SK-N-SH (cell line): ENCODE measurements around the gene EEF1G. TPM values are rescaled to one million over a fixed set of nuclear protein-coding genes. Genes with fewer than 3 reads are reported as not detected.

Source experiments
- CTCF ChIA-PET: fragments of 300-600, 350-600 bp; formaldehyde crosslinking; extraction: SDS; loops from one replicate; lab custom pipeline; 2021; lab: Yijun Ruan, JAX
- POLR2A ChIA-PET: fragments of 350-600 bp; sonication (Branson Sonifier 250); formaldehyde crosslinking; extraction: SDS; loops from one replicate; lab custom pipeline; 2020; ENCODE audit warnings: antibody characterized with exemption, inconsistent platforms; lab: Yijun Ruan, JAX
- DNase-seq: peaks from one replicate; pipeline ENCODE4 v3.0.0; 2012
- H2AFZ ChIP-seq: fragments of 200-600 bp; sonication (generic); 2 replicates; pipeline ENCODE4 v1.8.1; 2016; ENCODE audit warnings: antibody characterized with exemption, mild to moderate bottlenecking, low read depth
- H3F3A ChIP-seq: fragments of 200-600 bp; sonication (generic); replicated peaks from 2 replicates; pipeline ENCODE3; 2016; ENCODE audit warnings: antibody characterized with exemption, mild to moderate bottlenecking; ENCODE audit not compliant: insufficient read depth
- H3K27ac ChIP-seq, 2 experiments: fragments of 200-500 bp in 1 of 2; fragments of 200-600 bp in 1 of 2; sonication (Bioruptor generic) in 1 of 2; sonication (generic), shearing (Covaris generic) in 1 of 2; 2 replicates each; pipeline versions ENCODE4 v1.5.1 to v1.6.1; 2014 to 2016; ENCODE audit warnings: low read depth in 2 of 2, inconsistent platforms in 1 of 2, low read length in 1 of 2, mild to moderate bottlenecking in 1 of 2, mixed read lengths in 1 of 2
- H3K27me3 ChIP-seq: fragments of 200-600 bp; sonication (generic), shearing (Covaris generic); 2 replicates; pipeline ENCODE4 v1.6.1; 2016; ENCODE audit warnings: mixed run types; ENCODE audit not compliant: insufficient read depth
- H3K36me3 ChIP-seq, 2 experiments: fragments of 200-500 bp in 1 of 2; fragments of 200-600 bp in 1 of 2; sonication (Bioruptor generic) in 1 of 2; sonication (generic) in 1 of 2; replicated peaks in 1 of 2; 2 replicates each; pipeline versions ENCODE3 to v1.5.1; 2014 to 2016; ENCODE audit warnings: low read length in 1 of 2, mild to moderate bottlenecking in 1 of 2; ENCODE audit not compliant: insufficient read depth in 2 of 2, control insufficient read depth in 1 of 2
- H3K4me1 ChIP-seq, 2 experiments: fragments of 200-500 bp in 1 of 2; fragments of 200-600 bp in 1 of 2; sonication (Bioruptor generic) in 1 of 2; sonication (generic), shearing (Covaris generic) in 1 of 2; 2 replicates each; pipeline versions ENCODE4 v1.5.1 to v1.6.1; 2014 to 2016; ENCODE audit warnings: low read depth in 1 of 2, low read length in 1 of 2, mixed run types in 1 of 2; ENCODE audit not compliant: insufficient read depth in 2 of 2, control insufficient read depth in 1 of 2
- H3K4me2 ChIP-seq: fragments of 200-600 bp; sonication (generic), shearing (Covaris generic); 2 replicates; pipeline ENCODE4 v1.6.1; 2017; ENCODE audit warnings: mixed run types
- H3K4me3 ChIP-seq, 2 experiments: fragments of 200-500 bp in 1 of 2; fragments of 200-600 bp in 1 of 2; sonication (Bioruptor generic) in 1 of 2; sonication (generic), shearing (Covaris generic) in 1 of 2; 2 replicates each; pipeline versions ENCODE4 v1.5.1 to v1.8.1; 2014 to 2016; ENCODE audit warnings: low read depth in 2 of 2, inconsistent platforms in 1 of 2, low read length in 1 of 2, mild to moderate bottlenecking in 1 of 2, mixed read lengths in 1 of 2, moderate library complexity in 1 of 2
- H3K79me2 ChIP-seq: fragments of 200-600 bp; sonication (generic); 2 replicates; pipeline ENCODE4 v1.8.1; 2017; ENCODE audit warnings: mild to moderate bottlenecking; ENCODE audit not compliant: insufficient read depth
- H3K9ac ChIP-seq: fragments of 200-600 bp; sonication (generic); 2 replicates; pipeline ENCODE4 v1.6.1; 2017; ENCODE audit warnings: mixed run types
- H3K9me2 ChIP-seq: fragments of 200-600 bp; sonication (generic); 2 replicates; pipeline ENCODE4 v1.6.1; 2017; ENCODE audit warnings: mixed run types
- H3K9me3 ChIP-seq: fragments of 200-600 bp; sonication (generic); 2 replicates; pipeline ENCODE4 v1.6.1; 2017; ENCODE audit warnings: mixed run types, mild to moderate bottlenecking, moderate library complexity
- H4K20me1 ChIP-seq: fragments of 200-600 bp; sonication (generic); 2 replicates; pipeline ENCODE4 v1.6.1; 2017; ENCODE audit warnings: mild to moderate bottlenecking, mixed run types; ENCODE audit not compliant: insufficient read depth
- CHD2 ChIP-seq: fragments of 150-350 bp; IDR thresholded peaks from 2 replicates; pipeline ENCODE4 v1.6.1; 2018; ENCODE audit warnings: low read length; ENCODE audit not compliant: partially characterized antibody
- ELF1 ChIP-seq: IDR thresholded peaks from 2 replicates; pipeline ENCODE4 v1.4.0; 2012
- EZH2phosphoT487 ChIP-seq: fragments of 200-600 bp; sonication (generic); IDR thresholded peaks from 2 replicates; pipeline ENCODE4 v1.6.1; 2017; ENCODE audit warnings: low read depth, mixed run types, mild to moderate bottlenecking, antibody characterized with exemption, moderate library complexity, borderline replicate concordance
- FOSL2 ChIP-seq: IDR thresholded peaks from 2 replicates; pipeline ENCODE4 v1.4.0; 2012; ENCODE audit warnings: low read depth, mild to moderate bottlenecking, moderate library complexity, borderline replicate concordance
- FOXJ3 ChIP-seq: sonication (generic); formaldehyde crosslinking; IDR thresholded peaks from 2 replicates; pipeline ENCODE4 v1.5.1; 2020; ENCODE audit warnings: mild to moderate bottlenecking, missing genetic modification reagents
- FOXM1 ChIP-seq: IDR thresholded peaks from 2 replicates; pipeline ENCODE4 v1.4.0; 2012; ENCODE audit warnings: low read depth, mild to moderate bottlenecking
- GABPA ChIP-seq: IDR thresholded peaks from 2 replicates; pipeline ENCODE4 v1.4.0; 2012; ENCODE audit warnings: low read depth, mild to moderate bottlenecking
- GATA2 ChIP-seq: sonication (generic); formaldehyde crosslinking; IDR thresholded peaks from 2 replicates; pipeline ENCODE4 v1.5.0; 2020; ENCODE audit warnings: mild to moderate bottlenecking, missing genetic modification reagents
- IRF3 ChIP-seq: fragments of 150-350 bp; IDR thresholded peaks from 2 replicates; pipeline ENCODE4 v1.6.1; 2016; ENCODE audit warnings: mild to moderate bottlenecking, low read depth, low read length
- MAX ChIP-seq: IDR thresholded peaks from 2 replicates; pipeline ENCODE4 v1.4.0; 2012; ENCODE audit warnings: low read depth
- MEF2A ChIP-seq: IDR thresholded peaks from 2 replicates; pipeline ENCODE4 v1.4.0; 2012; ENCODE audit warnings: low read depth, borderline replicate concordance
- MXI1 ChIP-seq: IDR thresholded peaks from 2 replicates; pipeline ENCODE4 v1.6.1; 2012; ENCODE audit warnings: mild to moderate bottlenecking, low read depth, low read length, improper control_type of control experiment
- NFIC ChIP-seq: IDR thresholded peaks from 2 replicates; pipeline ENCODE4 v1.4.0; 2012; ENCODE audit warnings: borderline replicate concordance
- RAD21 ChIP-seq: IDR thresholded peaks from 2 replicates; pipeline ENCODE4 v1.6.1; 2012; ENCODE audit warnings: mild to moderate bottlenecking, low read length
- REST ChIP-seq: IDR thresholded peaks from 2 replicates; pipeline ENCODE4 v1.6.1; 2012; ENCODE audit warnings: mild to moderate bottlenecking, low read depth, low read length, moderate library complexity
- RXRA ChIP-seq: IDR thresholded peaks from 2 replicates; pipeline ENCODE4 v1.4.0; 2012; ENCODE audit warnings: low read depth, mild to moderate bottlenecking, borderline replicate concordance
- SIN3A ChIP-seq: IDR thresholded peaks from 2 replicates; pipeline ENCODE4 v1.6.1; 2012; ENCODE audit warnings: low read depth, mild to moderate bottlenecking, low read length, moderate library complexity, borderline replicate concordance
- SMC3 ChIP-seq: IDR thresholded peaks from 2 replicates; pipeline ENCODE4 v1.6.1; 2012; ENCODE audit warnings: low read depth, low read length, improper control_type of control experiment
- TEAD4 ChIP-seq: IDR thresholded peaks from 2 replicates; pipeline ENCODE4 v1.4.0; 2012; ENCODE audit warnings: mild to moderate bottlenecking, borderline replicate concordance; ENCODE audit not compliant: insufficient read depth
- USF1 ChIP-seq: IDR thresholded peaks from 2 replicates; pipeline ENCODE4 v1.4.0; 2012; ENCODE audit warnings: low read depth, borderline replicate concordance
- YY1 ChIP-seq: IDR thresholded peaks from 2 replicates; pipeline ENCODE4 v1.4.0; 2012; ENCODE audit warnings: low read depth, mild to moderate bottlenecking
- WGBS: methylation state at CpG from one replicate; pipeline ENCODE4 v1.1.6; 2017; ENCODE audit warnings: low lambda C conversion rate; 5-methylcytosine and 5-hydroxymethylcytosine counted together
- polyA plus RNA-seq, 3 experiments: library from polyadenylated mRNA; depleted of rRNA; stranded (reverse); fragments of >200 nt; gene quantifications; 2 replicates each; pipeline ENCODE4 v1.2.3, GENCODE V29; 2012
- TF ChIP-seq, protein P1 (sequence below): fragments of 150-350 bp; IDR thresholded peaks from 2 replicates; pipeline ENCODE4 v1.6.1; 2017; ENCODE audit warnings: antibody characterized with exemption, low read length, low read depth, borderline replicate concordance

EEF1G gene
- polyA plus RNA-seq, 1 of the 3 experiments (the other 2 are of a cell fraction), result 1,853 TPM

DNA sequence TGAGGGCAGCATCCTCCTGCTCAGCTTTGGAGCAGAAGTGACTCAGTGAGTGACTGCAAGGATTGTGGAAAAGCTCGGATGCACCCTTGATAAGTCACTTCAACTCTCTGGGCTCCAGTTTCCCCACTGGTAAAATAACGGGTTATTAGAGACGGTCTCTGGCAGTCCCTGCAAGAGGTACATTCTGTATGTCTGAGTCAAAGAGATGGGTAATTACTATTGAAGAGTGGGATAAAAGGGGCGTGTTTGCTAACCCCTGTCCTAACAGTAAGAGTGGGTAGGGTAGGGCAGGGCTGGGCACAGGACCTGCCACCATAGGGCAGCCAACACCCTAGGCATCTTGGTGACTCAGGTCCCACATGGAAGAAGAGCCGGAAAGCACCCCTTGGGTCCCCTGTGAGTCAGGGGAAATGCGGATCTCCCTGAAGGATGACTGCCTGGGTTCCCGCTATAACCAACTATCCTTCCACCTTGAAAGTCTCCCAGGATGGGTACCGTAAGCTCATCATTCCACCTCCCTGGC lies 19.8 kb downstream of the EEF1G start (continued):
- TF ChIP-seq, protein P1, sequence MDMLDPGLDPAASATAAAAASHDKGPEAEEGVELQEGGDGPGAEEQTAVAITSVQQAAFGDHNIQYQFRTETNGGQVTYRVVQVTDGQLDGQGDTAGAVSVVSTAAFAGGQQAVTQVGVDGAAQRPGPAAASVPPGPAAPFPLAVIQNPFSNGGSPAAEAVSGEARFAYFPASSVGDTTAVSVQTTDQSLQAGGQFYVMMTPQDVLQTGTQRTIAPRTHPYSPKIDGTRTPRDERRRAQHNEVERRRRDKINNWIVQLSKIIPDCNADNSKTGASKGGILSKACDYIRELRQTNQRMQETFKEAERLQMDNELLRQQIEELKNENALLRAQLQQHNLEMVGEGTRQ, result no peak
- TF ChIP-seq SMC3 (no peak), MEF2A (no peak), GATA2 (no peak), GABPA (no peak), EZH2phosphoT487 (no peak), RAD21 (no peak), USF1 (no peak), NFIC (peak; percentile 49; the same call in 1 of the 2 replicates), FOXJ3 (no peak)

DNA sequence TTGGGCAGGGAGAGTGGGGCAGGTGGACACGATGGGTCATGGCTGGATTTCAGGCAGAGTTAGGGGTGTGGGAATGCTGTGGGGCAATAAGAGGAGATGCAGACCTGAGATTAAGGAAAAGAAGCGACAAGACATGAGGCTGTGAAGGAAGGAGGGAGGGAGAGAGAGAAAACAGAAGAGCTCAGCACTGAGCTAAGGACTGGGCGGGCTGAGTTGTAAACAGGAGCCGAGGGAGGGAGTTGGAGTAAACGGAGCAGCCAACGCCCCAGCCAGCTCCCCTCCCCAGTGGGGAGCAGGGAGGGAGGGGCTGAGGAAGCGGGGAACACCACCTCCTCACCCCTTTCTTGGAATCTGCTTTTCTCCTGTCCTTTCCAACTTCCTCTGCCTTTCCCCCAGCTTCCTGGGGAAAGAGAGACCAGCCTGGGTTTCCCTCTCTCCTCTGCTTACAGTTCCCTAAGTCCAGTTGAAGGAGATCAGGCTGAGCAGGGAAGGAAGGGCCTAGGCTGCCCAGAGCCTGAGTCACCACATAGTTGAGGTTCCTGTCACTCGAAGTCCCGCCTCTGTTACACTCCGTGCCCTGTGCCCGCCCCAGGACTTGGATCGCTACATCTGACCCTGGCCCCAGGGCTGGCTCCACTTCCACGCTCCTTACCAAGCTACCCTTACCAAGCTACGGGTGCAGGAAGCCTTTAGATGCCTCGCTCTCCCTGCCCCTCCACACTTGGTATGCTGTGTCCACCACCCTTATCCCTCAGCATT lies 20.4 kb downstream of the EEF1G start:
- peaks cover 38 to 57% of the 10 kb centered on the region in 2 experiments for H3K4me1 ChIP-seq
- peaks cover 25% of the 10 kb centered on the region; the same call in 1 of the 2 replicates for H3K79me2 ChIP-seq
- H3K9ac ChIP-seq, result peak overlapping the region; percentile 82
- peak overlapping the region; percentile 67 to 97 for H3K27ac ChIP-seq
- peak overlapping the region; percentile 85 for H3K4me2 ChIP-seq
- ChIA-PET CTCF (interaction anchor here (0.6 to 11.8 kb wide), 6 partner anchors 9 to 468 kb away, joined by 3 to 90 read pairs (median 8); no protein-coding TSS in a partner anchor), POLR2A (interaction anchor here (1.2 kb wide), 2 partner anchors 20 to 49 kb away, joined by 3 read pairs; no protein-coding TSS in a partner anchor)
- WGBS, result 12% methylated on average over 13 of the region's 15 CpGs
- no peaks in the 10 kb centered on the region for H3K9me2 ChIP-seq
- peaks cover 71% of the 10 kb centered on the region for H3F3A ChIP-seq
- peak overlapping the region; percentile 12 to 56; a peak in 3 of 4 replicates for H3K4me3 ChIP-seq
- peaks cover 3 to 8% of the 10 kb centered on the region in 2 experiments for H3K36me3 ChIP-seq
- H3K27me3 ChIP-seq, result no peaks in the 10 kb centered on the region
- no peak for DNase-seq
- H3K9me3 ChIP-seq, result no peaks in the 10 kb centered on the region
- no peak overlapping the region for H2AFZ ChIP-seq
- no peaks in the 10 kb centered on the region for H4K20me1 ChIP-seq
- no peak for TF ChIP-seq CHD2
- TF ChIP-seq MAX, result peak; percentile 10
- 0 out of 2 replicates have a peak, but pooled peaks have one; percentile 20 for TF ChIP-seq FOXM1
- TF ChIP-seq SIN3A, result 0 out of 2 replicates have a peak, but pooled peaks have one; percentile 79
- TF ChIP-seq ELF1, result 0 out of 2 replicates have a peak, but pooled peaks have one; percentile 37
- no peak for TF ChIP-seq MEF2A
- TF ChIP-seq SMC3, result no peak
- peak; percentile 88 for TF ChIP-seq FOSL2
- TF ChIP-seq YY1, result 0 out of 2 replicates have a peak, but pooled peaks have one; percentile 8
- TF ChIP-seq TEAD4, result peak; percentile 72; the same call in 1 of the 2 replicates
- no peak; the same call in 1 of the 2 replicates for TF ChIP-seq RXRA
- TF ChIP-seq REST, result peak; percentile 33; the same call in 1 of the 2 replicates
- TF ChIP-seq EZH2phosphoT487, result no peak
- no peak for TF ChIP-seq IRF3
- no peak for TF ChIP-seq GATA2
- no peak for TF ChIP-seq MXI1
